ENCODE data around the gene EML6. TPM values are rescaled to one million over a fixed set of nuclear protein-coding genes. Genes with fewer than 3 reads are reported as not detected.
A peak's percentile ranks its signal among the peaks of the same experiment; 100 is the strongest.

EML6 gene
- total RNA-seq, 1 experiment from 2014 or later: 0.77 TPM

GRCh38 chr2:54946220-54946805 is 222.9 kb downstream of the EML6 start:
- intact Hi-C loops (cut with micrococcal nuclease): no loop called here
- H3K36me3 Mint-ChIP-seq (ENCODE audit: insufficient read depth, unreplicated experiment): no peaks in the 10 kb centered on the region
- peak overlapping the region; percentile 23 for H3K27ac Mint-ChIP-seq (ENCODE audit: low read depth, unreplicated experiment)
- TF ChIP-seq CTCF (IDR thresholded peaks at IDR 0.05; ENCODE audit: unreplicated experiment): no peak
- no TSS peak for BruUV-seq (replicated peaks)
- no peak for DNase-seq (ENCODE audit: unreplicated experiment)
- peaks cover 13% of the 10 kb centered on the region for H3K4me1 Mint-ChIP-seq (ENCODE audit: insufficient read depth, unreplicated experiment)
- ChIA-PET CTCF (interaction anchor here (0.6 to 1.8 kb wide), 5 partner anchors 17 to 107 kb away, joined by 3 to 6 read pairs (median 4); no protein-coding TSS in a partner anchor), POLR2A (interaction anchor here (0.5 to 2.5 kb wide), 8 partner anchors 10 to 286 kb away, joined by 3 to 9 read pairs (median 4); partner anchors contain the start of genes CLHC1, RPS27A and RTN4)
- no peaks in the 10 kb centered on the region for H3K27me3 Mint-ChIP-seq (ENCODE audit: insufficient read depth, unreplicated experiment)
- H3K9me3 Mint-ChIP-seq (ENCODE audit: unreplicated experiment): no peaks in the 10 kb centered on the region
- no peak overlapping the region for H3K4me3 Mint-ChIP-seq (ENCODE audit: unreplicated experiment)

- ChIA-PET POLR2A (interaction anchor here (1.3 to 2.5 kb wide), 2 partner anchors 19 to 285 kb away, joined by 3 to 9 read pairs; partner anchors contain the start of genes CLHC1 and RPS27A), CTCF (no interaction called here)
- no peak for DNase-seq (ENCODE audit: unreplicated experiment)
- Mint-ChIP-seq H3K9me3 (ENCODE audit: unreplicated experiment) (no peaks in the 10 kb centered on the region), H3K4me1 (ENCODE audit: insufficient read depth, unreplicated experiment) (peaks cover 13% of the 10 kb centered on the region), H3K4me3 (ENCODE audit: unreplicated experiment) (no peak overlapping the region), H3K36me3 (ENCODE audit: insufficient read depth, unreplicated experiment) (no peaks in the 10 kb centered on the region), H3K27ac (ENCODE audit: low read depth, unreplicated experiment) (no peak overlapping the region), H3K27me3 (ENCODE audit: insufficient read depth, unreplicated experiment) (no peaks in the 10 kb centered on the region)
- TF ChIP-seq CTCF (IDR thresholded peaks at IDR 0.05; ENCODE audit: unreplicated experiment): no peak
- intact Hi-C loops (cut with micrococcal nuclease): no loop called here
- BruUV-seq (replicated peaks): no TSS peak
Observed at GRCh38 chr2:54947136-54947535, 223.7 kb downstream of the EML6 start.

GRCh38 chr2:54947646-54948045 is 224.2 kb downstream of the EML6 start:
- intact Hi-C loops (cut with micrococcal nuclease): no loop called here
- DNase-seq (ENCODE audit: unreplicated experiment): no peak
- Mint-ChIP-seq H3K4me3 (ENCODE audit: unreplicated experiment) (no peak overlapping the region), H3K36me3 (ENCODE audit: insufficient read depth, unreplicated experiment) (no peaks in the 10 kb centered on the region), H3K9me3 (ENCODE audit: unreplicated experiment) (no peaks in the 10 kb centered on the region), H3K4me1 (ENCODE audit: insufficient read depth, unreplicated experiment) (peaks cover 13% of the 10 kb centered on the region), H3K27ac (ENCODE audit: low read depth, unreplicated experiment) (no peak overlapping the region), H3K27me3 (ENCODE audit: insufficient read depth, unreplicated experiment) (no peaks in the 10 kb centered on the region)
- BruUV-seq (replicated peaks): no TSS peak
- no peak for TF ChIP-seq CTCF (IDR thresholded peaks at IDR 0.05; ENCODE audit: unreplicated experiment)
- ChIA-PET POLR2A (no interaction called here), CTCF (no interaction called here)

- no peaks in the 10 kb centered on the region for H3K9me3 Mint-ChIP-seq (ENCODE audit: unreplicated experiment)
- no peak overlapping the region for H3K27ac Mint-ChIP-seq (ENCODE audit: low read depth, unreplicated experiment)
- no peaks in the 10 kb centered on the region for H3K36me3 Mint-ChIP-seq (ENCODE audit: insufficient read depth, unreplicated experiment)
- H3K4me1 Mint-ChIP-seq (ENCODE audit: insufficient read depth, unreplicated experiment): peaks cover 13% of the 10 kb centered on the region
- POLR2A ChIA-PET: no interaction called here
- BruUV-seq (replicated peaks): no TSS peak
- no peak for DNase-seq (ENCODE audit: unreplicated experiment)
- no peak for TF ChIP-seq CTCF (IDR thresholded peaks at IDR 0.05; ENCODE audit: unreplicated experiment)
- H3K27me3 Mint-ChIP-seq (ENCODE audit: insufficient read depth, unreplicated experiment): no peaks in the 10 kb centered on the region
- CTCF ChIA-PET: no interaction called here
- no peak overlapping the region for H3K4me3 Mint-ChIP-seq (ENCODE audit: unreplicated experiment)
- intact Hi-C loops (cut with micrococcal nuclease): no loop called here
Observed at GRCh38 chr2:54948120-54948519, 224.7 kb downstream of the EML6 start.

Data from MCF 10A (cell line).